Stomach (tissue), 4 donors: Measurements from ENCODE around the gene HCRT.
"Not testable (repeated sequence)": the region's sequence is repeated elsewhere in the genome, so short reads cannot be mapped to it uniquely, and the experiment has no call there.

Experiments used
- CTCF ChIP-seq, 7 experiments: fragments of 450-650 bp in 4 of 7; fragments of 200-600 bp in 3 of 7; sonication (generic) in 3 of 7; IDR thresholded peaks; one replicate each; pipeline ENCODE4 v1.5.1; 2016 to 2019; ENCODE audit warnings: antibody characterized with exemption in 7 of 7, control low read depth in 2 of 7, mild to moderate bottlenecking in 1 of 7
- EP300 ChIP-seq: sonication (generic); formaldehyde crosslinking; IDR thresholded peaks from one replicate; pipeline ENCODE4 v1.6.1; 2017; ENCODE audit warnings: antibody characterized with exemption
- POLR2A ChIP-seq, 4 donors: fragments of 450-650 bp; IDR thresholded peaks; one replicate each; pipeline ENCODE4 v1.6.1; 2016; ENCODE audit warnings: antibody characterized with exemption in 4 of 4, control low read depth in 2 of 4, mild to moderate bottlenecking in 1 of 4, moderate library complexity in 1 of 4
- POLR2AphosphoS5 ChIP-seq, 3 donors: sonication (generic); formaldehyde crosslinking; IDR thresholded peaks; one replicate each; pipeline ENCODE4 v1.6.1; 2016; ENCODE audit warnings: antibody characterized with exemption in 3 of 3

- TF ChIP-seq POLR2AphosphoS5 (IDR thresholded peaks at IDR 0.05); CTCF (IDR thresholded peaks at IDR 0.05); POLR2A (IDR thresholded peaks at IDR 0.05); EP300: not testable (repeated sequence)
Observed at GRCh38 chr17:42219280-42219679, 34.0 kb upstream of the HCRT start.
